Measurements from ENCODE around the gene SLC25A1. TPM values are rescaled to one million over a fixed set of nuclear protein-coding genes. Genes with fewer than 3 reads are reported as not detected.

Gene SLC25A1
- total RNA-seq, 4 donors from 2014 or later, result 60.1 to 83.2 (median 71.1) TPM

GRCh38 chr22:19137384-19138216 lies 40.9 kb downstream of the SLC25A1 start:
- no peak for TF ChIP-seq CTCF (IDR thresholded peaks at IDR 0.05)
- no peak for TF ChIP-seq POLR2A (IDR thresholded peaks at IDR 0.05)
- intact Hi-C loops (cut with DNase I; ENCODE audit: low total_unique reads), result loop anchor here (10.0 kb wide), 1 partner anchor 497 kb away; no protein-coding TSS in a partner anchor
- H3K4me3 ChIP-seq (ENCODE audit: low read depth, poor library complexity, severe bottlenecking), result no peak overlapping the region
- no peak for DNase-seq (ENCODE audit: low spot score in 2 of 2)
- WGBS, 2 donors, result 89 to 96% methylated on average over 9 to 10 of the region's 11 CpGs

GRCh38 chr22:19136915-19137314 lies 41.6 kb downstream of the SLC25A1 start:
- no peak for DNase-seq (ENCODE audit: low spot score in 2 of 2)
- H3K4me3 ChIP-seq (ENCODE audit: low read depth, poor library complexity, severe bottlenecking), result no peak overlapping the region
- intact Hi-C loops (cut with DNase I; ENCODE audit: low total_unique reads), result loop anchor here (10.0 kb wide), 1 partner anchor 498 kb away; no protein-coding TSS in a partner anchor
- WGBS, 2 donors, result 87 to 93% methylated on average over 10 of the region's 10 CpGs
- TF ChIP-seq CTCF (IDR thresholded peaks at IDR 0.05) (no peak), POLR2A (IDR thresholded peaks at IDR 0.05) (no peak)

- intact Hi-C loops (cut with DNase I; ENCODE audit: low total_unique reads), result loop anchor here (10.0 kb wide), 1 partner anchor 500 kb away; no protein-coding TSS in a partner anchor
- no peak overlapping the region for H3K4me3 ChIP-seq (ENCODE audit: low read depth, poor library complexity, severe bottlenecking)
- no peak for DNase-seq (ENCODE audit: low spot score in 2 of 2)
- TF ChIP-seq POLR2A (IDR thresholded peaks at IDR 0.05), result no peak
- WGBS, 2 donors, result 90 to 91% methylated on average over 18 of the region's 18 CpGs
Observed at GRCh38 chr22:19134874-19135273, 43.7 kb downstream of the SLC25A1 start.

- 92 to 95% methylated on average over 15 to 21 of the region's 21 CpGs for WGBS, 2 donors
- intact Hi-C loops (cut with DNase I; ENCODE audit: low total_unique reads), result loop anchor here (10.0 kb wide), 1 partner anchor 500 kb away; no protein-coding TSS in a partner anchor
- H3K4me3 ChIP-seq (ENCODE audit: low read depth, poor library complexity, severe bottlenecking), result no peak overlapping the region
- no peak for DNase-seq (ENCODE audit: low spot score in 2 of 2)
- TF ChIP-seq CTCF (IDR thresholded peaks at IDR 0.05), result no peak
- TF ChIP-seq POLR2A (IDR thresholded peaks at IDR 0.05), result no peak
Observed at GRCh38 chr22:19134176-19134831, 44.2 kb downstream of the SLC25A1 start.

GRCh38 chr22:19133561-19133960 lies 45.0 kb downstream of the SLC25A1 start:
- TF ChIP-seq POLR2A (IDR thresholded peaks at IDR 0.05) (no peak), CTCF (IDR thresholded peaks at IDR 0.05) (no peak)
- intact Hi-C loops (cut with DNase I; ENCODE audit: low total_unique reads), result loop anchor here (10.0 kb wide), 1 partner anchor 501 kb away; no protein-coding TSS in a partner anchor
- no peak for DNase-seq (ENCODE audit: low spot score in 2 of 2)

More at GRCh38 chr22:19133561-19133960, 45.0 kb downstream of the SLC25A1 start:
- H3K4me3 ChIP-seq (ENCODE audit: low read depth, poor library complexity, severe bottlenecking), result no peak overlapping the region
- WGBS, 2 donors, result 91 to 93% methylated on average over 13 of the region's 13 CpGs
